Measurements from ENCODE around the gene PIK3AP1. TPM values are rescaled to one million over a fixed set of nuclear protein-coding genes. Genes with fewer than 3 reads are reported as not detected.

PIK3AP1 gene
- total and polyA plus RNA-seq, 10 of the 15 experiments (the other 5 are each of a cell fraction or from before 2014, with no cell fraction given), result 26.2 to 306 (median 119) TPM

DNA sequence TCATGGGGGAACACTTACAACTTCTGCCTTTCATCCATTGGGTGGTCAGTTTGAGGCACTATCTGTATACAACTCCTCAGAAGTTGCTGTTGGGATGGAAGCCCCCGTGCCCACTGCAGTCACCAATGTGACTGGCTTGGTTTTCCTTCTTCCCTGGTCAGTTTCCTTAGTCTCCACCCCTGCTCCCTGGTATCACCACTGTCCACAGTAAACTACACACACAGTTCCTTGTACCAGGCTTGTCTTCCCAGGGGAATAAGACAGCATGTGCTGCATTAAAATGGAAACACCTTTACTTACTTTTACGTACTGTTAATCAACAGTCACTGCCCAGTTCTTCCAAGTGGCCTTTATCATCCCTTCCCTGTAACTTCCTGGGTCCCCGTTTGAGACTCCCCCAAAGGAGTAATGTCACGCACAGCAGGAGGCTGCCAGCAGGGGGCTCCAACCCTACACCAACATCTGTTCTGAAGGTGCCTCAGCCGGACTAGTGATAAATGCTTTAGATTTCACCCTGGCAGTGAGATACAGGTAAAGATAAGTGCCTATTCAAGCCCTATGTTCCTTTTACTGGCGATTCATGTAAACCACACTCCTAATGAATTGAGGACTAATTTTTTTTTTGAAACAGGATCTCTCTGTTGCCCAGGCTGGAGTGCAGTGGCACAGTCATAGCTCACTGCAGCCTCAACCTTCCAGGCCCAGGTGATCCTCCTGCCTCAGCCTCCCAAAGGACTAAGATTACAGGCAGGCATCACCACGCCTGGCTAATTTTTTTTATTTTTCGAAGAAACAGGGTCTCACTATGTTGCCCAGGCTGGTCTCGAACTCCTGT lies 45.3 kb upstream of the PIK3AP1 start (continued):
- TF ChIP-seq EZH2 (IDR thresholded peaks at IDR 0.05; ENCODE audit: borderline replicate concordance, control insufficient read depth, low read depth, low read length) (no peak), SMC3 (IDR thresholded peaks at IDR 0.05; ENCODE audit: borderline replicate concordance, low read length) (peak; percentile 70), IRF4 (IDR thresholded peaks at IDR 0.05; ENCODE audit: low read depth, low read length) (no peak), JUND (IDR thresholded peaks at IDR 0.05; ENCODE audit: low read depth, low read length) (no peak), RBBP5 (conservative IDR thresholded peaks at IDR 0.05) (no peak), MEF2A (IDR thresholded peaks at IDR 0.05; ENCODE audit: insufficient read depth, low read depth, low read length) (no peak), HCFC1 (IDR thresholded peaks at IDR 0.05; ENCODE audit: low read length) (no peak), RAD21 (IDR thresholded peaks at IDR 0.05; ENCODE audit: insufficient read depth, low read depth, low read length) (peak; percentile 87), JUNB (IDR thresholded peaks at IDR 0.05) (no peak), TAF1 (IDR thresholded peaks at IDR 0.05; ENCODE audit: borderline replicate concordance, low read depth, low read length) (no peak), CHD4 (IDR thresholded peaks at IDR 0.05) (no peak), MYC (IDR thresholded peaks at IDR 0.05; ENCODE audit: insufficient read depth, insufficient read length, insufficient replicate concordance, low read length, severe bottlenecking) (no peak), SUZ12 (IDR thresholded peaks at IDR 0.05; ENCODE audit: unreplicated experiment) (no peak), KDM1A (IDR thresholded peaks at IDR 0.05; ENCODE audit: borderline replicate concordance) (no peak), IKZF2 (IDR thresholded peaks at IDR 0.05) (no peak), PAX5 (IDR thresholded peaks at IDR 0.05; ENCODE audit: borderline replicate concordance, low read depth, low read length) (no peak), MEF2B (IDR thresholded peaks at IDR 0.05; ENCODE audit: partially characterized antibody, poor library complexity, severe bottlenecking) (peak; percentile 21), BHLHE40 (IDR thresholded peaks at IDR 0.05; ENCODE audit: borderline replicate concordance in 1 of 2, low read depth in 2 of 2, low read length in 1 of 2) (0 out of 4 replicates have a peak, but pooled peaks of 1 of the 2 experiments have one; percentile 3), SMAD1 (IDR thresholded peaks at IDR 0.05; ENCODE audit: low read depth, partially characterized antibody) (no peak), SMARCA5 (IDR thresholded peaks at IDR 0.05) (peak; percentile 38; the same call in 1 of the 2 replicates), TCF3 (IDR thresholded peaks at IDR 0.05; ENCODE audit: borderline replicate concordance, insufficient read depth, low read depth, low read length) (0 out of 2 replicates have a peak, but pooled peaks have one; percentile 37), EED (IDR thresholded peaks at IDR 0.05; ENCODE audit: low read depth) (peak; percentile 14; the same call in 1 of the 2 replicates), CREM (IDR thresholded peaks at IDR 0.05; ENCODE audit: low read depth) (peak; percentile 37; the same call in 1 of the 2 replicates)
- TF ChIP-seq, protein P1, sequence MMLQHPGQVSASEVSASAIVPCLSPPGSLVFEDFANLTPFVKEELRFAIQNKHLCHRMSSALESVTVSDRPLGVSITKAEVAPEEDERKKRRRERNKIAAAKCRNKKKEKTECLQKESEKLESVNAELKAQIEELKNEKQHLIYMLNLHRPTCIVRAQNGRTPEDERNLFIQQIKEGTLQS (IDR thresholded peaks at IDR 0.05; ENCODE audit: borderline replicate concordance, extremely low read depth, low read depth, low read length), result no peak
- TF ChIP-seq, protein P2, sequence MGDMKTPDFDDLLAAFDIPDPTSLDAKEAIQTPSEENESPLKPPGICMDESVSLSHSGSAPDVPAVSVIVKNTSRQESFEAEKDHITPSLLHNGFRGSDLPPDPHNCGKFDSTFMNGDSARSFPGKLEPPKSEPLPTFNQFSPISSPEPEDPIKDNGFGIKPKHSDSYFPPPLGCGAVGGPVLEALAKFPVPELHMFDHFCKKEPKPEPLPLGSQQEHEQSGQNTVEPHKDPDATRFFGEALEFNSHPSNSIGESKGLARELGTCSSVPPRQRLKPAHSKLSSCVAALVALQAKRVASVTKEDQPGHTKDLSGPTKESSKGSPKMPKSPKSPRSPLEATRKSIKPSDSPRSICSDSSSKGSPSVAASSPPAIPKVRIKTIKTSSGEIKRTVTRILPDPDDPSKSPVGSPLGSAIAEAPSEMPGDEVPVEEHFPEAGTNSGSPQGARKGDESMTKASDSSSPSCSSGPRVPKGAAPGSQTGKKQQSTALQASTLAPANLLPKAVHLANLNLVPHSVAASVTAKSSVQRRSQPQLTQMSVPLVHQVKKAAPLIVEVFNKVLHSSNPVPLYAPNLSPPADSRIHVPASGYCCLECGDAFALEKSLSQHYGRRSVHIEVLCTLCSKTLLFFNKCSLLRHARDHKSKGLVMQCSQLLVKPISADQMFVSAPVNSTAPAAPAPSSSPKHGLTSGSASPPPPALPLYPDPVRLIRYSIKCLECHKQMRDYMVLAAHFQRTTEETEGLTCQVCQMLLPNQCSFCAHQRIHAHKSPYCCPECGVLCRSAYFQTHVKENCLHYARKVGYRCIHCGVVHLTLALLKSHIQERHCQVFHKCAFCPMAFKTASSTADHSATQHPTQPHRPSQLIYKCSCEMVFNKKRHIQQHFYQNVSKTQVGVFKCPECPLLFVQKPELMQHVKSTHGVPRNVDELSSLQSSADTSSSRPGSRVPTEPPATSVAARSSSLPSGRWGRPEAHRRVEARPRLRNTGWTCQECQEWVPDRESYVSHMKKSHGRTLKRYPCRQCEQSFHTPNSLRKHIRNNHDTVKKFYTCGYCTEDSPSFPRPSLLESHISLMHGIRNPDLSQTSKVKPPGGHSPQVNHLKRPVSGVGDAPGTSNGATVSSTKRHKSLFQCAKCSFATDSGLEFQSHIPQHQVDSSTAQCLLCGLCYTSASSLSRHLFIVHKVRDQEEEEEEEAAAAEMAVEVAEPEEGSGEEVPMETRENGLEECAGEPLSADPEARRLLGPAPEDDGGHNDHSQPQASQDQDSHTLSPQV (IDR thresholded peaks at IDR 0.05), result no peak
- TF ChIP-seq, protein P3, sequence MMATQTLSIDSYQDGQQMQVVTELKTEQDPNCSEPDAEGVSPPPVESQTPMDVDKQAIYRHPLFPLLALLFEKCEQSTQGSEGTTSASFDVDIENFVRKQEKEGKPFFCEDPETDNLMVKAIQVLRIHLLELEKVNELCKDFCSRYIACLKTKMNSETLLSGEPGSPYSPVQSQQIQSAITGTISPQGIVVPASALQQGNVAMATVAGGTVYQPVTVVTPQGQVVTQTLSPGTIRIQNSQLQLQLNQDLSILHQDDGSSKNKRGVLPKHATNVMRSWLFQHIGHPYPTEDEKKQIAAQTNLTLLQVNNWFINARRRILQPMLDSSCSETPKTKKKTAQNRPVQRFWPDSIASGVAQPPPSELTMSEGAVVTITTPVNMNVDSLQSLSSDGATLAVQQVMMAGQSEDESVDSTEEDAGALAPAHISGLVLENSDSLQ (IDR thresholded peaks at IDR 0.05), result no peak

Measured in GM12878 (cell line).